Left lung (tissue), 10 donors: ENCODE data around the gene GGACT. TPM values are rescaled to one million over a fixed set of nuclear protein-coding genes. Genes with fewer than 3 reads are reported as not detected.

Experiments used
- ATAC-seq: fragments of 200-7000 bp; cut with Tn5 transposase; one replicate; pipeline ENCODE4 v1.9.1; 2020; ENCODE audit warnings: moderate library complexity
- DNase-seq, 4 donors: peaks; one replicate each; pipeline ENCODE4 v3.0.0-alpha.2; 2013 to 2020
- H3K27ac ChIP-seq, 2 donors: fragments of 200-600 bp; sonication (generic) in 1 of 2; one replicate each; pipeline versions ENCODE4 v1.5.0 to v1.8.0; 2020 to 2021
- H3K27me3 ChIP-seq, 2 donors: fragments of 200-600 bp; sonication (generic) in 1 of 2; one replicate each; pipeline versions ENCODE4 v1.5.0 to v1.8.0; 2020 to 2021
- H3K36me3 ChIP-seq, 2 donors: fragments of 200-600 bp; sonication (generic) in 1 of 2; one replicate each; pipeline versions ENCODE4 v1.5.0 to v1.8.0; 2020 to 2021
- H3K4me1 ChIP-seq, 2 donors: fragments of 200-600 bp; one replicate each; pipeline ENCODE4 v1.8.0; 2021
- H3K4me3 ChIP-seq, 2 donors: fragments of 200-600 bp; sonication (generic) in 1 of 2; one replicate each; pipeline versions ENCODE4 v1.5.0 to v1.8.0; 2020 to 2021; ENCODE audit warnings: mild to moderate bottlenecking in 1 of 2
- H3K9me3 ChIP-seq, 2 donors: fragments of 200-600 bp; sonication (generic) in 1 of 2; one replicate each; pipeline versions ENCODE4 v1.5.0 to v1.8.0; 2020 to 2021
- CTCF ChIP-seq, 2 donors: fragments of 200-600 bp; sonication (generic) in 1 of 2; IDR thresholded peaks; one replicate each; pipeline versions ENCODE4 v1.5.0 to v1.8.0; 2021; ENCODE audit warnings: antibody characterized with exemption in 2 of 2
- intact Hi-C, 2 donors: fragments of 100-400 bp; cut with DNase I; formaldehyde crosslinking; loops; one replicate each; pipeline versions ENCODE4 v1.11.2 to v1.14.2; 2022
- polyA plus RNA-seq, 6 donors: library from polyadenylated mRNA; unstranded; fragments of 120-200 nt; gene quantifications; one replicate each; pipeline ENCODE4 v1.2.1, GENCODE V29; 2013; ENCODE audit not compliant: insufficient read length in 6 of 6
- total RNA-seq, 2 donors: library from RNA; stranded (reverse); fragmentation: NEBNext Ultra II Directional; extraction: Animal tissue kit (Norgen Biotek cat#: 25700); gene quantifications; one replicate each; pipeline ENCODE4 v1.2.1, GENCODE V29; 2021
- donor health status: DM: no; HTN: yes; CAD: no.
- donor health status: DM: no; HTN: no; CAD: no.

Gene GGACT
- total and polyA plus RNA-seq, 8 donors: 3.4 to 6.3 (median 4.5) TPM

DNA sequence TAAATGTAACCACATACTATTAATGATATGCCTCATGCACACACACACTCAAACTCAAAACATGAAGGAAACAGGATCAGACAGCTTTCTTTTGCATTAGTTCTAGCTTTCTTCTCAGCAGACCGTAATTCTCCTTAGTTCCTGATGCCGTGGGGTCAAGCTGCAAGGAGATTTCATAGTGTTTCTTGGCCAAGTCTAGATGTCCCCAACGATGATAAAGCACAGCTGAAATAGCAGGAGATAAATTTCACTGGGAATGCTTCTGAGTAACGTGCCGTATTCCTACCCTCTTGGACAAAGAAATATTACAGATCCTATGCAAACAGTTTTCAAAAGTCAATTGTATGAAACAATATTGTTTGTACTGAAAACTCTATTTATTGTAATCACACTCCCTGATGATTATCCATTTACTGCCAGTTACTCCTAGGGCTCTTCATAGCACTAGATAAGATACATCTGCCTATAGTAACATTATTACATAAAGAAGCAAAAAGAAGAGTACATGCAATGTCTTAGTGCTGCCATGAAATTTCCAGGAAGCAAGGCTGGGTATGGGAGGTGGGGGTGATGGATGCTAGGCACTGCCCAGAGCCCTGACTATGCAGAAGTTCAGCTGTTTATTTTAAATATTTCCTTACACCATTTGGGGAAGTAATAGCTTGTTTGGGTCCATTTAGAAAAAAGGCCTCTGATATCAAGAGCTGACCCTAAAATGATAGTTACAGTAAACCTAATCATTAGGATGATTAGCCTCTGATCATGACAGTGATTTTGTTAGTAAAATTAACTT is 16.5 kb upstream of the GGACT start:
- no peak overlapping the region for H3K27ac ChIP-seq
- no peaks in the 10 kb centered on the region for H3K9me3 ChIP-seq
- H3K4me1 ChIP-seq: peaks cover 0 to 7% of the 10 kb centered on the region in 2 donors
- intact Hi-C loops: no loop called here
- peak; percentile 45 for ATAC-seq
- TF ChIP-seq CTCF (IDR thresholded peaks at IDR 0.05): no peak
- DNase-seq: peak in 1 of 4 donors; percentile 4
- H3K4me3 ChIP-seq: no peak overlapping the region
- no peaks in the 10 kb centered on the region for H3K27me3 ChIP-seq
- peaks cover 0 to 11% of the 10 kb centered on the region in 2 donors for H3K36me3 ChIP-seq

DNA sequence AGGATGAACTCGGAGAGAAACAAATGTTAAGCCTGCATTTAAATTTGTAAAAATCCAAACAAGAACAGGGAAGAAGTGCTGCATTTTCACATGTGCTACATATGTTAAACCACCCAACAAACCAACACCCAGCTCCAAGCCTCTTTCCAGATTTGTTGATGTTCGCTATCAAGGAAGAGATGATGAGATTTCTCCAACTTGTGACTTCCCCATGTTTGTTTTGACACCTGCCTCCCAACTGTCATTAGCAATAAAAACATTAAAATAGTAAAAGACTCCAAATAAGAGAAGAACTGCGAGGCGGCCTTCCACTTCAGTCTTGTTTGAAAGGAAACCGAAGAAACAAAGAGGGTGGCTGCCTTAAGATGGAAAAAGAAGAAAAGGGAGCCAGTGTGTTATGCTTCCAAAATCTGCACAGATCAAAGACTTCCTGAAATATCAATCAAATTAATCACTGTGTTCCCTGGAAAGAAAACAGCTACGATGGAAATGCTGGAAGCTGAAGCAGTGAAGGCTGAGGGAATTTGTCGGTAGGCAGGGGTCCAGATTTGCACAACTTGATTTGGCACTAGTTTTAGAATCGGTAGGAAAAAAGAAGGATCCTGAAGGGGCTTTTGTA is 14.0 kb upstream of the GGACT start:
- no peaks in the 10 kb centered on the region for H3K27me3 ChIP-seq
- intact Hi-C loops: no loop called here
- H3K9me3 ChIP-seq: no peaks in the 10 kb centered on the region
- H3K36me3 ChIP-seq: peaks cover 0 to 8% of the 10 kb centered on the region in 2 donors
- no peak overlapping the region for H3K4me3 ChIP-seq
- H3K27ac ChIP-seq: no peak overlapping the region
- ATAC-seq (no peak), DNase-seq (peak in 2 of 4 donors; percentile 50 to 57)
- no peaks in the 10 kb centered on the region for H3K4me1 ChIP-seq
- TF ChIP-seq CTCF (IDR thresholded peaks at IDR 0.05): no peak

GRCh38 chr13:100601716-100602115 is 13.1 kb upstream of the GGACT start:
- Histone ChIP-seq H3K27ac (no peak overlapping the region), H3K36me3 (peaks cover 0 to 6% of the 10 kb centered on the region in 2 donors), H3K4me1 (no peaks in the 10 kb centered on the region), H3K9me3 (no peaks in the 10 kb centered on the region), H3K4me3 (no peak overlapping the region), H3K27me3 (no peaks in the 10 kb centered on the region)
- ATAC-seq (no peak), DNase-seq (no peak)
- no peak for TF ChIP-seq CTCF (IDR thresholded peaks at IDR 0.05)
- intact Hi-C loops: no loop called here

DNA sequence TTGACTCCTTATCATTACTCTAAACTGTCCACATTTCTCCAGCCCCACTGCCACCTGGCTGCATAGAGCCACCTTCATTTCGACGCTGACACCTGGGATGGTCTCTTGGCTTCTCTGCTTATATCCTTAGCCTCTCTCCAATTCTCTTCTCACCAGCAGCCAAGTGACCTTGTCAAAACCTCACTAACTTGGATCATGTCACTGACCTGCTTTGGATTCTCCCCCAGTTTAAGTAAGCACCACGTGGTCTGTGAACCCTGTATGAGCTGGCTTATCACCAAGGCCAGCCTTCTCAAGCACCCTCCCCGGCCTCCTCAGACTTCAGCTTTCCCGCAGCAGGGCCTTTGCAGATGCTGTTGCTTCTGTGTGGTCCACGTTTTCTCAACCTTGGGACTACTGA is 12.3 kb upstream of the GGACT start:
- Histone ChIP-seq H3K9me3 (no peaks in the 10 kb centered on the region), H3K4me1 (no peaks in the 10 kb centered on the region), H3K27me3 (no peaks in the 10 kb centered on the region), H3K36me3 (no peaks in the 10 kb centered on the region), H3K4me3 (no peak overlapping the region), H3K27ac (no peak overlapping the region)
- DNase-seq (no peak), ATAC-seq (no peak)
- no peak for TF ChIP-seq CTCF (IDR thresholded peaks at IDR 0.05)
- intact Hi-C loops: no loop called here

- no peaks in the 10 kb centered on the region for H3K27me3 ChIP-seq
- no peak overlapping the region for H3K27ac ChIP-seq
- no peak overlapping the region for H3K4me3 ChIP-seq
- intact Hi-C loops: no loop called here
- TF ChIP-seq CTCF (IDR thresholded peaks at IDR 0.05): no peak
- no peak for DNase-seq
- no peaks in the 10 kb centered on the region for H3K36me3 ChIP-seq
- no peaks in the 10 kb centered on the region for H3K4me1 ChIP-seq
- no peaks in the 10 kb centered on the region for H3K9me3 ChIP-seq
- ATAC-seq: no peak
These were observed 11.9 kb upstream of the GGACT start for GRCh38 chr13:100600461-100600860.
